GM12864 (cell line): ENCODE measurements around the gene PCSK6.

Source experiments
- DNase-seq: peaks from one replicate; pipeline ENCODE4 v3.0.0-alpha.2; 2011; ENCODE audit warnings: low read depth
- H3K4me3 ChIP-seq: 2 replicates; pipeline ENCODE4 v1.5.1; 2011; ENCODE audit warnings: mild to moderate bottlenecking, low read depth, low read length, control low read depth
- TF ChIP-seq, protein P1 (sequence below): IDR thresholded peaks from 2 replicates; pipeline ENCODE4 v1.5.1; 2011; ENCODE audit warnings: low read depth, mild to moderate bottlenecking, moderate library complexity, low read length, control low read depth, inconsistent platforms; ENCODE audit errors: missing control alignments

PCSK6 gene

DNA sequence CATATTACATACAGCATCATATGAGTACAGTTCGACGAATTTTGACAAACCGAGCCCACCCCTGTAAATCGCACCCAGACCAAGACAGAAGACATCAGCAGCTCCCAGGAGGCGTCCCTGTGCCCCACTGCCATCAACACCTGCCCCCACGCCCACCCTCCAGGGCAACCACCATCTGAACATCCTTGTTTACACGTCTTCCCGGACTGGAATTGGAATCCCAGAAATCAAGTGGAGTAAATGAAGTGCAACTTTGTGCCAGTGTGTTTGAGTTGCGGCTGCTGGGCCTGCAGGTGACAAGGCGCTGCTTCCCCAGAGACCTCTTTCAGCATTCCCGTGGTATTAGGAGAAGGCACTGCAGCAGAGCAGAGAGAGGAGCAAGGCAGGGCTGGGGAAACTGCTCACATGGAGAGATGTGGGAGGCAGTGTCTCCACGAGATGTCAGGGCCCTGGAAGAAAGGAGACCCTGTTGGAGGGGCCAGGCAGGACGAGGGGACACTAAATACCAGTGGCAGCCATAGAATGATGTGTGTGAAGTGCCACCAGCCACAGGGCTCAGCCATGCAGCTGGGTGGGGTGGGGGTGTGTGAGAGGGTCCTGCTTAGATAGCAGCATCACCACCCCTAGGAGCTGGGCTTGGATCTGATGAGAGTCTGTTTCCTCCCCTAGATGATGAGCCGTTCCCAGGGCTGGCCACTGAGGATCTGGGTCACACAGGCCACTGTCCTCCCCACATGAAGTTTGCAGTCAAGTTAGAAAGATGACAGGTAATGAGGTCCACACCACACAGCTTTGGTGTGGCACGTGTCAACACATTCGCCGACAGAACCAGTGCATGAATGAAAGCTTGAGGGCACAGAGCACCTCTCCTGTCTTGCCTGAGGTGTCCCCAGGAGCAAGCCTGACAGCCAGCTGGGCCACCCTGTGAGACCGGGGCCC is 33.4 kb upstream of the PCSK6 start:
- no peak for DNase-seq
- TF ChIP-seq, protein P1, sequence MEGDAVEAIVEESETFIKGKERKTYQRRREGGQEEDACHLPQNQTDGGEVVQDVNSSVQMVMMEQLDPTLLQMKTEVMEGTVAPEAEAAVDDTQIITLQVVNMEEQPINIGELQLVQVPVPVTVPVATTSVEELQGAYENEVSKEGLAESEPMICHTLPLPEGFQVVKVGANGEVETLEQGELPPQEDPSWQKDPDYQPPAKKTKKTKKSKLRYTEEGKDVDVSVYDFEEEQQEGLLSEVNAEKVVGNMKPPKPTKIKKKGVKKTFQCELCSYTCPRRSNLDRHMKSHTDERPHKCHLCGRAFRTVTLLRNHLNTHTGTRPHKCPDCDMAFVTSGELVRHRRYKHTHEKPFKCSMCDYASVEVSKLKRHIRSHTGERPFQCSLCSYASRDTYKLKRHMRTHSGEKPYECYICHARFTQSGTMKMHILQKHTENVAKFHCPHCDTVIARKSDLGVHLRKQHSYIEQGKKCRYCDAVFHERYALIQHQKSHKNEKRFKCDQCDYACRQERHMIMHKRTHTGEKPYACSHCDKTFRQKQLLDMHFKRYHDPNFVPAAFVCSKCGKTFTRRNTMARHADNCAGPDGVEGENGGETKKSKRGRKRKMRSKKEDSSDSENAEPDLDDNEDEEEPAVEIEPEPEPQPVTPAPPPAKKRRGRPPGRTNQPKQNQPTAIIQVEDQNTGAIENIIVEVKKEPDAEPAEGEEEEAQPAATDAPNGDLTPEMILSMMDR: no peak
- H3K4me3 ChIP-seq: no peak overlapping the region

DNA sequence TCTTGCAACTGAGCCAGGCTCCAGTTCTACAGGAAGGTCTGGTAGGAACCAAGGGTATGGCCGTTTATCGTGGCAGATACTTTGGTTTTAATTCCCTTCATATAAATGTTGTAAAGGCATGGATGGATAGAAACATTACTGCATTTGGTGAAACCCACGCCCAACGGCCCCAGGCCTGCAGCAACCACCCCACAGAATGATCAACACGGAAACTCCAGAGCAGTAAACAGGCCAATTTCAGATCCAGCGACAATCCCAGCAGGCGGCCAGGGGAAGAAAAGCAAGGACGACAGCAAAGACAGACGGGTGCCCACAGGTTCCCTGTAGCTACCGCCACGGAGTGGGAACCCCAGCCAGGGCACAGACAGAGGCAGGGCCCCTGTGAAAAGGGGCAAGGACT is 32.6 kb upstream of the PCSK6 start:
- no peak overlapping the region for H3K4me3 ChIP-seq

DNA sequence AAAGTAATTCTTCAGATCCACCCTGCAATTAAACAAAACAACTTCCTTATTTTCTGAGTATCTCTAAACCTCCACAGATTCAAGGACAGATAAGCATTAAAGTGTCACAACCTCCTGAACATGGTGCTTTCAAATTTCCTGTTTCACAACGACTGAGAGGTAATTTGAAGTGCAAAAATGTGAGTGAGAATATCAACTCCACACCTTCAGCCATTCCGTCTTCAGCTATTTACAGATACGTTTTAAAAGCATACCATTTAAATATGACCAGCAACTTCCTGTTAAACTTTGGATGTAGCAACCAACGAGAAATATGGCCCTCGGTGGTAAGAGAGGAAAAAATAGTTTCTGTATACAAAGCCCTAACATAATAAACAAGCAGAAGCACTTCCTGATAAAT is 32.1 kb upstream of the PCSK6 start:
- DNase-seq: no peak
- TF ChIP-seq, protein P1: no peak

More for the DNA sequence above, 32.6 kb upstream of the PCSK6 start:
- DNase-seq: no peak
- TF ChIP-seq, protein P1: no peak

DNA sequence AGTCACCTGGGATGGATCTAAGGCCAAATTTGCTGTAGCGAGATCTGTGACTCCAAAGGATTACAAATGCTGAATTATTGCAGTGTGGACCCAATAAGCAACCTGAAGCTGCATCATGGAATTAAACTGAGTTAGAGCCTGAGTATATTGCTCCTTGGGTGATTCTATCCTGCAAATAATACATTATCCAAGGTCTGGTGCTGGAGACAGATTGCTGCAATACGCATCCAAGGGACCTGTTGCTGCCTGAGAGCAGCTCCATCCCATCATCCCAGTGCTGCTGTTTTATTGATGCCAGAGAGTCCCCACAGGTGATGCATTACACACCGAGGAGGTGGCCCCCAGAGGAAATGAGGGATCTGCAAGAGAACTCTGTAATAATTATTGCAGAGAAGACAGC is 31.6 kb upstream of the PCSK6 start:
- H3K4me3 ChIP-seq: no peak overlapping the region
- TF ChIP-seq, protein P1: no peak
- DNase-seq: no peak

More for the DNA sequence above, 32.1 kb upstream of the PCSK6 start:
- no peak overlapping the region for H3K4me3 ChIP-seq

DNA sequence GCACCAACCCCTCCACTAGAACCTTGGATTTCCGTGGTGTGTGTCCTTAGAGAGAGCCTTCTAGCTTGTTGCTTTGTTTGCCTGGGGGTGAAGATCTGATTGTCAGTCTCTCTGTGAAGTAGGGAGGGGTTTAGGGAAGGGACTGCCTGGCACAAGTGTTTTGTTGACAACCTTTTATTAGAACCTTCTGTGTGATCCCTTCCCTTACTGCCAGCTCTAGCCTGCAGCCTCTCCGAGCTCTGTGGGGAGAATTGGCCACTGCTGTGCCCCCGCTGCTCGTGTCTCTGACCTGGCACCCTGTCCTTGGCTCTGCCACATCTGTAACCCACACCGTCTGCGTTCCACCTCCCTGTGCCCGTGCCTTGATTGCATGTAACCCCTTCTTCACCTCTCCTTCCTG is 30.9 kb upstream of the PCSK6 start:
- H3K4me3 ChIP-seq: no peak overlapping the region
- DNase-seq: no peak
- TF ChIP-seq, protein P1: no peak

DNA sequence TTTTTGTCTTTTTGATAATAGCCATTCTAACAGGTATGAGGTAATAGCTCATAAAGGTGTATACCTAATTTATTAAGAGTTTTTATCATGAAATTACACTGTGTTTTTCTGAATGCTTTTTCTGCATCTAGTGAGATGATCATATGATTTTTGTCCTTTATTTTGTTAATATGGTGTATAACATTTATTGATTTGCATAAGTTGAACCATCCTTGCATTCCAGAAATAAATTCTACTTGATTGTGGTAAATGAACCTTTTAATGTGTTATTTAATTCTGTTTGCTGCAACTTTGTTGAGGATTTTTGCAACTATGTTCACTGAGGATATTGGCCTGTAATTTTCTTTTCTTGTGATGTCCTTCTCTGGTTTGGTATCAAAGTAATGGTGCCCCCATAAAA is 28.0 kb upstream of the PCSK6 start:
- no peak overlapping the region for H3K4me3 ChIP-seq
- TF ChIP-seq, protein P1: no peak
- no peak for DNase-seq

DNA sequence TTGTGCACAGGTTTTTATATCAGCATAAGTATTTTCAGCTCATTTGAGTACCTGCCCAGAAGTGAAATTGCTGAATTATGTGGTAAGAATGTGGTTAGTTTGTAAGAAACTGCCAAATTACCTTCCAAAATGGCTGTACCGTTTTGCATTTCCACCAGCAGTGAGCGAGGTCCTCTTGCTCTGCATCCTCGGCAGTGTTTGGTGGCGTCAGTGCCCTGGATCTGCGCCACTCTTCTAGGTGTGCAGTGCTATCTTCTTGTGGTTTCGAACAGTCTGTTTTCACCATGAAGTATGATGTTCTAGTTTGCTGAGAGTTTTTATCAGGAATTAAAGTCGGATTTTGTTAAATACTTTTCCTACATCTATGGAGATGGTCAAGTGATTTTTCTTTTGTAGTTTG is 24.8 kb upstream of the PCSK6 start:
- DNase-seq: no peak
- TF ChIP-seq, protein P1: no peak
- H3K4me3 ChIP-seq: no peak overlapping the region
